PC-3 (cell line): ENCODE measurements around the gene MICU1. TPM values are rescaled to one million over a fixed set of nuclear protein-coding genes. Genes with fewer than 3 reads are reported as not detected.

Experiments
- ATAC-seq: fragments of 200-7000 bp; cut with Tn5 transposase; 2 replicates; pipeline ENCODE4 v1.9.1; 2020; ENCODE audit warnings: mild to moderate bottlenecking, moderate library complexity
- BruUV-seq: library from RNA; stranded (reverse); fragments of 400-500 nt; replicated peaks from 2 replicates; lab custom pipeline; 2021; lab: Mats Ljungman, UMichigan
- CTCF ChIA-PET: fragments of 300-600 bp; sonication (Branson Sonifier 250); formaldehyde crosslinking; loops from one replicate; lab custom pipeline; 2022; ENCODE audit warnings: antibody characterized with exemption; lab: Charles Lee
- POLR2A ChIA-PET: fragments of 300-600 bp; sonication (Branson Sonifier 250); formaldehyde crosslinking; loops from one replicate; lab custom pipeline; 2022; ENCODE audit warnings: antibody characterized with exemption; ENCODE audit not compliant: unreplicated experiment; lab: Charles Lee
- DNase-seq: peaks from one replicate; pipeline ENCODE4 v3.0.0-alpha.2; 2015
- H2AFZ ChIP-seq: fragments of 300-600 bp; sonication (generic); 2 replicates; pipeline ENCODE4 v1.6.0; 2016; ENCODE audit warnings: antibody characterized with exemption, low read length
- H3F3A ChIP-seq: fragments of 300-600 bp; sonication (generic); one replicate; pipeline ENCODE4 v1.6.0; 2017; ENCODE audit warnings: antibody characterized with exemption, low read length, control low read depth, mild to moderate bottlenecking; ENCODE audit not compliant: unreplicated experiment
- H3K27ac ChIP-seq: fragments of 300-600 bp; sonication (generic); 2 replicates; pipeline ENCODE4 v1.5.1; 2016; ENCODE audit warnings: mild to moderate bottlenecking, low read length
- H3K27me3 ChIP-seq: fragments of 300-600 bp; sonication (generic); 2 replicates; pipeline ENCODE4 v1.6.1; 2016; ENCODE audit warnings: low read length, mixed read lengths
- H3K36me3 ChIP-seq: fragments of 300-600 bp; sonication (generic); 2 replicates; pipeline ENCODE4 v1.6.1; 2016; ENCODE audit warnings: low read depth, mixed run types, low read length, mixed read lengths
- H3K4me1 ChIP-seq: fragments of 300-600 bp; sonication (generic); 2 replicates; pipeline ENCODE4 v1.5.1; 2016; ENCODE audit warnings: low read length; ENCODE audit not compliant: insufficient read depth
- H3K4me2 ChIP-seq: fragments of 300-600 bp; sonication (generic); 2 replicates; pipeline ENCODE4 v1.6.0; 2016; ENCODE audit warnings: low read length
- H3K4me3 ChIP-seq: fragments of 300-600 bp; sonication (generic); 2 replicates; pipeline ENCODE4 v1.5.1; 2016; ENCODE audit warnings: mild to moderate bottlenecking, low read length, mixed read lengths
- H3K79me2 ChIP-seq: fragments of 300-600 bp; sonication (generic); 2 replicates; pipeline ENCODE4 v1.6.1; 2017; ENCODE audit warnings: low read length, mixed read lengths
- H3K9ac ChIP-seq: fragments of 300-600 bp; sonication (generic); 2 replicates; pipeline ENCODE4 v1.6.0; 2016; ENCODE audit warnings: mild to moderate bottlenecking, low read length
- H3K9me2 ChIP-seq: fragments of 300-600 bp; sonication (generic); replicated peaks from 2 replicates; pipeline ENCODE4 v1.6.1; 2016; ENCODE audit warnings: mixed run types, low read length, mixed read lengths
- H3K9me3 ChIP-seq: fragments of 300-600 bp; sonication (generic); 2 replicates; pipeline ENCODE4 v1.6.1; 2016; ENCODE audit warnings: low read length, mixed read lengths
- H4K20me1 ChIP-seq: fragments of 300-600 bp; sonication (generic); 2 replicates; pipeline ENCODE4 v1.6.1; 2016; ENCODE audit warnings: low read length, mixed read lengths
- CTCF ChIP-seq: fragments of 300-600 bp; sonication (generic); conservative IDR thresholded peaks from 2 replicates; pipeline ENCODE4 v1.5.1; 2017; ENCODE audit warnings: antibody characterized with exemption, low read depth, mild to moderate bottlenecking, low read length
- EZH2 ChIP-seq: fragments of 300-600 bp; sonication (generic); IDR thresholded peaks from one replicate; pipeline ENCODE4 v1.6.1; 2017; ENCODE audit warnings: antibody characterized with exemption, mild to moderate bottlenecking, low read length; ENCODE audit not compliant: unreplicated experiment
- EZH2phosphoT487 ChIP-seq: fragments of 300-600 bp; sonication (generic); IDR thresholded peaks from 2 replicates; pipeline ENCODE4 v1.6.1; 2018; ENCODE audit warnings: mild to moderate bottlenecking, antibody characterized with exemption, low read length, borderline replicate concordance
- intact Hi-C: fragments of 100-400 bp; cut with micrococcal nuclease; formaldehyde crosslinking; loops from 2 replicates; pipeline ENCODE4 v1.9.0; 2023
- total RNA-seq: library from RNA; depleted of rRNA; stranded (reverse); fragments of >200 nt; gene quantifications from 2 replicates; pipeline ENCODE4 v1.2.3, GENCODE V29; 2014

The MICU1 gene
- total RNA-seq, 1 experiment from 2014 or later = 19.8 TPM

- no peaks in the 10 kb centered on the region for H3K36me3 ChIP-seq
- no peak overlapping the region for H3K4me2 ChIP-seq
- no peaks in the 10 kb centered on the region for H3K4me1 ChIP-seq
- no peaks in the 10 kb centered on the region for H3K27me3 ChIP-seq
- CTCF ChIA-PET = no interaction called here
- H4K20me1 ChIP-seq = no peaks in the 10 kb centered on the region
- POLR2A ChIA-PET = no interaction called here
- intact Hi-C loops = no loop called here
- no peaks in the 10 kb centered on the region for H3K9me3 ChIP-seq
- H3K79me2 ChIP-seq = no peaks in the 10 kb centered on the region
- H3K4me3 ChIP-seq = no peak overlapping the region
- ATAC-seq (no peak), DNase-seq (no peak)
- BruUV-seq = no TSS peak
- no peak overlapping the region for H2AFZ ChIP-seq
- H3K9me2 ChIP-seq = no peaks in the 10 kb centered on the region
- no peaks in the 10 kb centered on the region for H3F3A ChIP-seq
- TF ChIP-seq EZH2phosphoT487 = no peak
- no peak for TF ChIP-seq EZH2
- no peak for TF ChIP-seq CTCF
- no peak overlapping the region for H3K9ac ChIP-seq
- no peak overlapping the region for H3K27ac ChIP-seq
Observed at GRCh38 chr10:72517244-72517643, 108.6 kb downstream of the MICU1 start.

- no peaks in the 10 kb centered on the region for H4K20me1 ChIP-seq
- no peak overlapping the region for H3K27ac ChIP-seq
- H3K27me3 ChIP-seq = no peaks in the 10 kb centered on the region
- ChIA-PET CTCF (no interaction called here), POLR2A (no interaction called here)
- no peak overlapping the region for H2AFZ ChIP-seq
- ATAC-seq = no peak
- TF ChIP-seq CTCF (no peak), EZH2phosphoT487 (no peak), EZH2 (no peak)
- no peaks in the 10 kb centered on the region for H3K9me3 ChIP-seq
- no peaks in the 10 kb centered on the region for H3K9me2 ChIP-seq
- H3K4me3 ChIP-seq = no peak overlapping the region
- intact Hi-C loops = no loop called here
- no peaks in the 10 kb centered on the region for H3K79me2 ChIP-seq
- no peak overlapping the region for H3K4me2 ChIP-seq
- H3F3A ChIP-seq = no peaks in the 10 kb centered on the region
- H3K36me3 ChIP-seq = no peaks in the 10 kb centered on the region
- BruUV-seq = no TSS peak
- no peak overlapping the region for H3K9ac ChIP-seq
- no peaks in the 10 kb centered on the region for H3K4me1 ChIP-seq
- DNase-seq = no peak
Observed at GRCh38 chr10:72515455-72515854, 110.4 kb downstream of the MICU1 start.

- Histone ChIP-seq H3K27ac (no peak overlapping the region), H3K9ac (no peak overlapping the region), H2AFZ (no peak overlapping the region), H4K20me1 (no peaks in the 10 kb centered on the region), H3K36me3 (no peaks in the 10 kb centered on the region), H3F3A (no peaks in the 10 kb centered on the region), H3K4me1 (no peaks in the 10 kb centered on the region), H3K4me2 (no peak overlapping the region), H3K9me3 (no peaks in the 10 kb centered on the region), H3K79me2 (no peaks in the 10 kb centered on the region), H3K27me3 (no peaks in the 10 kb centered on the region), H3K4me3 (no peak overlapping the region), H3K9me2 (no peaks in the 10 kb centered on the region)
- ChIA-PET CTCF (no interaction called here), POLR2A (no interaction called here)
- intact Hi-C loops = no loop called here
- DNase-seq (no peak), ATAC-seq (no peak)
- BruUV-seq = no TSS peak
- TF ChIP-seq EZH2 (no peak), CTCF (no peak), EZH2phosphoT487 (no peak)
Observed at GRCh38 chr10:72513910-72514309, 112.0 kb downstream of the MICU1 start.
